ENCODE measurements around the gene DRAXIN.

Gene DRAXIN

DNA sequence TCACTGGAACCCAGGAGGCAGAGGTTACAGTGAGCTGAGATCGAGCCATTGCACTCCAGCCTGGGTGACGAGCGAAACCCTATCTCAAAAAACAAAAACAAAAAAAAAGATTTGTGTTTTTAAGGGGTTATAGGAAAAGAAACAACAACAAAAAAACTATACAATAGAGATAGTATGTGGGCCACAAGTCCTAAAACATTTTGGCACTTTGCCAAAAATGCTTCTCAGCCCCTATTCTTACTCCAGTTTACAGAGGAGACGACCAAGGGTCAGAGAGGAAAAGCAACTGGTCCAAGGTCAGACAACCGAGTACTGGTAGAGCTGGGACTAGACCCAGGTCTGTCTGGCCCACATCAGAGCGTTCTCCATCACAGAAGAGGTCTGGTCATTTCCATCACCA is 33.9 kb upstream of the DRAXIN start:
- no peak for DNase-seq

DNA sequence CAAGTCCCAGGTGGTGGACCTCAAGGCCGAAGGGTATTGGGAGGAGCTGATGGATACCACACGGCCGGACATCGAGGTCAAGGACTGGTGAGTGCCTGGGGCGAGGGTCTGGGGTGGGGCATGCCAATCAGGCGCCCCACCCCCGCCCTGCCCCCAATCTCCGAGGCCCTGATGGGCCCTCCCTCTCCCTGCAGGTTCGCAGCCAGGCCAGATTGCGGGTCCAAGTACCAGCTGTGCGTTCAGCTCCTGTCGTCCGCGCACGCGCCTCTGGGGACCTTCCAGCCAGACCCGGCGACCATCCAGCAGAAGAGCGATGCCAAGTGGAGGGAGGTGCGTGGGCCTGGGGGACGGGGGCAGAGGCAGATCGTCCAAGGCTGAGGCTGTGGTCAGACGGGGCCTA is 33.0 kb upstream of the DRAXIN start:
- DNase-seq: no peak

DNA sequence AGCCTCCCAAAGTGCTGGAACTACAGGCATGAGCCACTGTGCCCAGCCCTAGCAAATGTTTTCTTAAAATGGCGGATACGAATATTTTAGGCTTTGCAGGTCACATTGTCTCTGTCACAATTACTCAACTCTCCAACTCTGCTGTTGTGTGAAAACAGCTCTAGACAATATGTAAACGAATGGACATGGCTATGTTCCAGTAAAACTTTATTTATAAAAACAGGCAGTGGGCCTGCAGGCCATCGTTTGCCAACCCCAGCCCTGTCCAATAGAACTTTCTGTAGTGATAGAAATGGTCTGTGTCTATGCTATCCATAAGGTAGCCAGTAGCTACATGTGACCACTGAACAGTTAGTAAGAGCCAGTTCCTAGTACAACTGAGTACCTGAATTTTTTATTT is 31.8 kb upstream of the DRAXIN start:
- no peak for DNase-seq

DNA sequence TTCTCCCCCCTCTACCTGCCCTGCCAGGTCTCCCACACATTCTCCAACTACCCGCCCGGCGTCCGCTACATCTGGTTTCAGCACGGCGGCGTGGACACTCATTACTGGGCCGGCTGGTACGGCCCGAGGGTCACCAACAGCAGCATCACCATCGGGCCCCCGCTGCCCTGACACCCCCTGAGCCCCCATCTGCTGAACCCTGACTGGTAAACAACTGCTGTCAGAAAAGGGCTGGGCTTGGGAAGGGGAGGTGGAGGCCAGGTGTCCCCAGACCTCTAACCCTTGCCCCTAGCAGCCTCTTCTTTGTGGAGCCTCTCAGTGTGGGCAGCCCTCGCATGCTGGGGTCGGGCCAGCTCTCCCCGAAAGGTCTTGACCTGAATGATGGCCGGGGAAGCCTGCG is 30.4 kb upstream of the DRAXIN start:
- no peak for DNase-seq

DNA sequence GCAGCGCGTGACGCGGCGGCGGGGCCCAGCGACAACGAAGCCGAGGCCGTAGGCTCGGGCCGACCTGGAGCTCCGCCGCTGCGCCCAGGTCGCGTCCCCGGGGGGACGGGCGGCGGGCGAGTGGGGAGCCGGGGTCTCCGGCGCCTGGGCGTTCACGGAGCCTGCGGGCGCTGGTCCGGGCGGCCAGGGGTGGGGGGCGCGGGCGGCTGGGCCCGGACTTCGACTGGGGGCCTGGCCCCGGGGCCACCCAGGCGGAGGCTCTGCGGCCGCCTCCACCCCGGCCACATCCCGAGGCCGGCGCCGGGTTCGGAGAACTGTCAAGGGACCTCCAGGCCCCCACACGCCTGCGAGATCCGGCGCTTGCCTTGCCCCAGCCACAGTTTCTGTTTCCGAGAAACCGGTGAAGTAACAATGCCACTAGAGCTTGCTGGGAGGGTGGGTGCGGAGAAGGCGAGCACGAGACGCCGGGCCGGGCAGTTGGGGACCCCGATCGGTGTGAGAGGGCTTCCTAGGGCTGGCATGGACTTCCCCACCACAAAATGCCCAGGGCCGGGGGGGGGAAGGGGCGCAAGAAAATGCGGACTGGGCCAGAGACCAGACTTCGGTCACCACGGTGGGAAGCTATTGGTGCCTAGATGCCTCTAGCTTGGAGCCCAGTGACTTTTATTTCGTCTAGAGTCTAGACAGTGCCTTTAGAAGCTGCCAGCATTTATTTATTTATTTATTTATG is 27.0 kb upstream of the DRAXIN start:
- peak; percentile 77 for DNase-seq

DNA sequence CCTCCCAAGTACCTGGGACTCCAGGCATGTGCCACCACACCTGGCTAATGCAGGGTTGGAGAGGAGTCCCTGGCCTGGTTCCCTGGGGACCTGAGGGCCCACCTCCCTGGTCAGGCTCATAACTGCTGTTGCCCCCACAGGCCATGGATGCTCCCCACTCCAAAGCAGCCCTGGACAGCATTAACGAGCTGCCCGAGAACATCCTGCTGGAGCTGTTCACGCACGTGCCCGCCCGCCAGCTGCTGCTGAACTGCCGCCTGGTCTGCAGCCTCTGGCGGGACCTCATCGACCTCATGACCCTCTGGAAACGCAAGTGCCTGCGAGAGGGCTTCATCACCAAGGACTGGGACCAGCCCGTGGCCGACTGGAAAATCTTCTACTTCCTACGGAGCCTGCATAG is 23.0 kb upstream of the DRAXIN start:
- no peak for DNase-seq

DNA sequence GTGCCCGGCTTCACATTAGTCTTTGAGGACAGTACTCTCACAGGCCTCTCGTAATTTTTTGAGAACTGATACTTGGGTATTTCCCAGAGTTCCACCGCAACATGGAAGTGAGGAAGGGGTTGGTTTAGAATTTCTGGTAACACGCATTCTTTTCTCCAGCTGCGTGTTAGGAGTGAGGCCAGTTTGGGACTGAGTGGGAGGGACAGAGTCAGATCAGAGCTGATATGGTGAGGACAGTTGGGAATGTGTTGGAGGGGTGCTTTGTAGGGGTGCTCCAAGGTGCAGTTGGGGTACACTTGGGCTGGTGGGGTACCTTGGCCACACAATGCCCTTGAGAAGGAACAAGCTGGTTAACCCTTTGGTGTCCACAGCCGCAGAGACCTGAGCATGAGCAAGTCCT is 20.8 kb upstream of the DRAXIN start:
- DNase-seq: peak; percentile 53

DNA sequence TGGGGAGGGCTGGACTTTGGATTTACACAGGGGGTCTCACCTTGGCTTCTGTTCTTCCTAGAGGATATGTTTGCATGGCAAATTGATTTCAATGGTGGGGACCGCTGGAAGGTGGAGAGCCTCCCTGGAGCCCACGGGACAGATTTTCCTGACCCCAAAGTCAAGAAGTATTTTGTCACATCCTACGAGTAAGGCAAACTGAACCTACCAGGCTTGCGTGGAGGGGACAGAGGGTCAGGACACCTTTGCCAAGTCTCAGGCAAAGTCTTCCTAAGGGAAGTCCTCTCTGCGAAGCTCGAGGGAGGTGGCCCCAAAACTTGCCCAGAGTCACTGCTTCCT is 20.3 kb upstream of the DRAXIN start:
- DNase-seq: no peak

DNA sequence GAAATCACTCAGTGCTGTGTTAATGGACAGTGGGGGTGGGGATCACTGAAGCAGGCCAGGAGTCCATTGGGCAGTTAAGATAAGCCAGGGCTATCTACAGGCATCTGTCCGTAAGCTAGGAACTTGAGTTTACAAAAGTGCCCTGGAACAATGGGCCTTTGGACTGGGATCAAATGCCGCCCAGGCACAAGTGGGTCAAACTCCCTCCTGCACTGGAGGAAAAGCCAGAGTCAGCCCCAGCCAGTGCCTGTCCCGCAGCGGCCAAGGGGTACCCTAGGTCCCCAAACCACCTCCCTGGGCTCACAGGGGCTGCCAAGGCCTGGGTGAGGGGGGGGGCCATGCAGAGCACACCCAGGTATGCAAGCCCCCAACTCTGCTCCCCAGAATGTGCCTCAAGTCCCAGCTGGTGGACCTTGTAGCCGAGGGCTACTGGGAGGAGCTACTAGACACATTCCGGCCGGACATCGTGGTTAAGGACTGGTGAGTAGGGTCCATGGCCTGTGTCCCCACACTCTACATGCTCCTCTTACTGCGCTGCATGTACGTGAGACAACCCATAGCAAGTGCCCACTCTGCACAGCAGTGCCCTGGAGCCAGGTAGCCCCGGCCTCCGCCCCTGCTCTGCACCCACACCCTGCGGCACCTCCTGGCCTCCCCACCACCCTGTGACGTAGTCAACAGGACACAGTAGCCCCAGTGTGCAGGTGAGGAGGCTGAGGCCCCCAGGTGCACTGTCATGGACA is 19.8 kb upstream of the DRAXIN start:
- DNase-seq: no peak

DNA sequence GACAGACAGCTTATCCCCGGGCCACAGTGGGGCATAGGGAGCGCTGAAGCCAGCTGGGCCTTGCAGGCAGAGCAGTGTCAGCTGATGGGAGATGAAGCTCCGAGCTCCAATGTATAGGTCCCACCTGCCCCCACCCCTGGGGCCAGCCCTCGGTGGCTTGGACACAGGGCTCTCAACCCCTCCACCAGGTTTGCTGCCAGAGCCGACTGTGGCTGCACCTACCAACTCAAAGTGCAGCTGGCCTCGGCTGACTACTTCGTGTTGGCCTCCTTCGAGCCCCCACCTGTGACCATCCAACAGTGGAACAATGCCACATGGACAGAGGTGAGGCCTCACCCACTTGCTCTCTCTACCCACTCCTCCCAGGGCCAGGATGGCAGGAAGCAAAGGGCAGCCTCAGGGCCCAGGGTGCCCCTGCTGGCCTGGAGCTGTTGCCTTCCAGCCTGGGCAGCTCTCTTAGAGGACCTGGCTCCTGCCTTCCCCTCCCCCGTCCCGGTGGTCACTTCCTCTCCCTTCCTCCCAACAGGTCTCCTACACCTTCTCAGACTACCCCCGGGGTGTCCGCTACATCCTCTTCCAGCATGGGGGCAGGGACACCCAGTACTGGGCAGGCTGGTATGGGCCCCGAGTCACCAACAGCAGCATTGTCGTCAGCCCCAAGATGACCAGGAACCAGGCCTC is 18.3 kb upstream of the DRAXIN start:
- no peak for DNase-seq

DNA sequence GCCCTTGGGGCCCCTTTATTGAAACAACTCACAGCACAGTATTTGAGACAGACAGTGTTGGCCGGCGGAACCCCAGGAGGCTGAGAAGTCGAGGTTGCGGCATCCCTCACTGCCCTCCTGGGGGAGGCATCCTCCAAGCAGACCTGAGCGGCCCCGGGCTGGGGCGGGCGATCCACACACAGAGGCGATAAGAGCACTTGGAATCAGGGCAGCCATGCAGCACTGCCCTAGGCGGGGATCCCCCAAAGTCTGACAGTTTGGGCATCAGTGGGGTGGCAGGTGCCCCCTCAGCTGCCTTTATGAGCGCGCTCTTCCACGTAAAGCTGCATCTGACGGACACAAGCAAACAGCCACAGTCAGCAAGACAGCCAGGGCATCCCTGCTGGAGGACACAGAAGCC is 17.0 kb upstream of the DRAXIN start:
- no peak for DNase-seq

DNA sequence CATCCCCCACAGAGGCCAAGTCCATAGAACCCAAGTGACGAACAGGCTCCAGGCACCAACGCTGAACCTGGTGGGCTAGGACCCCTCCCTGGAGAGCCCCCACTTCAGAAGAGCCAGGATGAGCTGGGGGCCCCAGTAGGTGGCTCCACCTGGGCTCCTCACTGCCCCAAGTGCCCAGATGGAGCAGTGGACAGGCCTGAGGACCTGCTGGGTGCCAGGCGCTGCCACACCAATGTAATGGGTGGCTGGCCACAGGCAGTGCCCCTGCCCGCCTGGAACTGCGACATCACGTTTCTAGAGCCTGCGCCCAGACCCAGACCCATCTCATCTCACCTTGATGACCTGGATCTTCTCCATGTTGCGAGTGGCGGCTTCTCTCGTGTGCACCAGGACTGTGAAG is 16.2 kb upstream of the DRAXIN start:
- no peak for DNase-seq

DNA sequence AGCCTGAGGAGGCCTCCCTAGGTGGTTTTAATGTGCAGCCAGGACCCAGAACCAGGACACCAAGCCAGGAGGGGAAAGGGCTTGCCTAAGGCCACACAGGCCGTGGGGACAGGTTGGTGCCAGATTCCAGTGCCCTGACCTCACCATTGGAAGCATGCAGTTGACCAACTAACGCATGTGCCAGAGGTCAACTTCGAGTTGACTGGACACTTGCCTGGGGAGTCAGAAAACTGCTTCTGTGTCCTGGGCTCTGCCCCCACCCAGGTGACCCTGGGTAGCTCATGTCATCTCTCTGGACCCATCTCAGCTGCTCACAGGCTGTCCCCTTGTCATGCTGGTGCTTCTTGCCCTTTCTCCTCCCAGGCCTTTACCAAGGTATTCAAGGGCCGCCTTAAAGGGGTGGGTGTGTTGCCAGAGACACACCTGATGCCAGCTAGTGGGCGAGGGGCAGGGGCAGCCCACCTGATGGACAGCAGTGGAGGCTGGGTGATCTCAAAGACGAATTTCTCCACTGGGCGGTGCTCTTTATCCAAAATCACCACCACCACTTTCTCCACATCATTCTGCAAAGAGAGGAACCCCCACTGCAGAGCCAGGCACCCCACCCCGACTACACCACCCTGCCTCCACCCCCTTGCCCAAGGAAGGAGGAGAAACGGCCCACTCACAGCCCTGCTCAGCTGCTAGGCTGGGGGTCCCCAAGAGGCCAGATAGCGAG is 15.0 kb upstream of the DRAXIN start:
- DNase-seq: no peak

DNA sequence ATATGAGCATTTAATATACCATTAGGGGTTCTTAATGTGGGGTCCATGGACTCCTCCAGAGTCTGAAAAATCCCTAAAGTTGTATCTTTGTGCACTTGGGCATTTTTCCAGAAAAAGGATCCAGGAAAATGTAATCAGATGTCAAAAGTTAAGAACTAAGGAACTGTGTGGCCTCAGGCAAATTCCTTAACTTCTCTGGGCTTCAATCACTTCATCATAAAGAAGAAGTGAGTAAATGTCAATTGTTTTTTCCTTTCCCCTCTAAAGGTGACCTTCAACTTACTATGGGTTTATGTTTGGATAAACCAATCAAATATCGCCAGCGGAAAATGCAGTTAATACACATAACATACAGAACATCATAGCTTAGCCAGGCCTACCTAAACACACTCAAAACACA is 13.1 kb upstream of the DRAXIN start:
- DNase-seq: no peak

DNA sequence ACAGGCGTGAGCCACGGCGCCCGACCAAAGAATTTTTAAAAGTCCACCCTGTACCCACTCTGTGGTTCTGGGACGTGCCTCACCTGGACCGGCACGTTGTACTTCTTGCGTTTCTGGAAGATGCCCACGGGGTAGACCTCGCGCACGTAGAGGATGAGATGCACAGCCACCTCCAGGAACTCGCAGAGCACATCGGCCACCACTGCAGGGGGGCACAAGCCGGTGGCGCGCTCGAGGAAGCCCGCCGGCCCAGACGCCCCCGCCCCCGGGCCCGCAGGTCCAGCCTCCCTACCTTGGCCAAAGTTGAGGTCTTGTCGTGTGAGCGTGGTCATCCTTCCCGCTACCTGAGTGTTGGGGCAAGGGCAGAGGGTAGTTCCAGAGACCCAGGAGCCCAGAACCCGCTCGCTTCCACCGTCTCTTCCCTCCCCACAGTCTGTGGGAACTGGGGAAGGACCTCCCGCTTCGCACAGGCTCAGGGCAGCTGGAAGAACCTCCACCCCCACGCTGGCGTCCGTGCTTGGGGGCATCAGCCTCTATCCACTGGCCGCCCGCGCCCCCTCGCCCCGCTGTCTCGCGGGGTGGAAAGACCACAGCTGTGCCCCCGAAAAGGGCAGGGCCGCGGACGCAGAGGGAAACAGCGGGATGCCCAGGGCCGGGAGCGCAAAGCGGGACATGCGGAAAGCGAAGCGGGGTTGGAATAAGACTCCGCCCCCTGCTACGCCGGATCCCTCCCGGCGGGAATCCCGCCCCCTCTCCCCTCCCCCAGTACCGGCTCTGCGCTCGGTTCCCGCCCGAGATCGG is 11.0 kb upstream of the DRAXIN start:
- DNase-seq: no peak

DNA sequence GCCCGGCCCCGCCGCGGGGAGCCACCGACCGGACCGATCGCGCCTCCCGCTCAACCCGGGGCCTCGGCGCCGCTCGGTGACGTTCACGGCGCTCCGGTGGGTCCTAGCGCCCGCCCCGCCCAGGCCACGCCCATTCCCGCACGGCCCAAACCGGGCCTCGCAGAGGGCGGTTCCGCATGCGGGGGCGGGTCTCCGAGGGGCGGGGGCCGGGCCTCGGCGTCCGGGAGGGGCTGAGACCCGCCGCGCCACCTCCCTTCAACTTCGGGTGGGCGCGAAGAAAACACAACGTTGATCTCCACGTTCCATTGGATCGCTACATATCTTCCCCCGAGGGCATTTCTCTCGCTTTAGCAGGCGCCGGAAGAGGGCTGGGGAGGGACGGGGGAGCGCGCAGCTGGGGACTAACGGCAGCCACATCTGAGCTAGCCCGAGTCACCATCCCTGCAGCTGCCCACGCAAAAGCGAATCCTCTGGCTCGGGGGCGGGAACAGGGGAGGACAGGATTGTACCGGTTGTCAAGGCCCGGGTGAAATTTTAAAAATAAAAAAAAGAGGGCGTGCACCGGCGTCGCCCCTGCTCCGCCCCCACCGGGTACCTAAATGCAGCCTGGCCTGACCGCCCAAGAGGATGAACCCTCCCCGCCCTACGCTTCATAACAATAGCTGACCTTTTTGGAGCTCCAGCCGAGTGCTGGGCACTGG is 10.3 kb upstream of the DRAXIN start, which contains the start of gene MAD2L2:
Gene MAD2L2, minus strand, starts transcription at position 78 of the 701 bp plus-strand sequence. CDS start 547 bp downstream, outside the sequence.
- DNase-seq: peak; percentile 84

DNA sequence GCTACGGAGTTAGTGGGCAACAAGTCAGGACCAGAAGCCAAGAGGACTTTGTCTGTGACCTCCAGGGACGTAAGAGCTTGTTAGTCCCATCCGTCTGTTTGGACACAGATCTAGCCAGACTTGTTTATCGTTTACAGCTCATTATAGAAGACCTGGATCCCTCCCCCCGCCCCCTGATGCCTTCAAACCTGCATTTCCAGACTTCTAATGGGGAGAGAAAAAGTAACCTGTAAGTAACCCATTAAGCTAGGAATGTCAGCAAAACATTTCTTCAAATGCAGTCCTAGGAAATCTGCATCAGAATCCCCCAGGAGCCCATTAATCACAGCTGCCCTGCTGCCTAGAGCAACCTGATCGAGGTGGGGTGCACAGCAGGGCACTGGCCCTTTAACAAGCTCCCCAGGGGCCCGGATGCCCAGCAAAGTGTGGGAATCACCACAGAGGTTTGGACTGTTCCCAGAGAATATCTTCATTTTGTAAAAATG is 9.2 kb upstream of the DRAXIN start:
- DNase-seq: no peak

DNA sequence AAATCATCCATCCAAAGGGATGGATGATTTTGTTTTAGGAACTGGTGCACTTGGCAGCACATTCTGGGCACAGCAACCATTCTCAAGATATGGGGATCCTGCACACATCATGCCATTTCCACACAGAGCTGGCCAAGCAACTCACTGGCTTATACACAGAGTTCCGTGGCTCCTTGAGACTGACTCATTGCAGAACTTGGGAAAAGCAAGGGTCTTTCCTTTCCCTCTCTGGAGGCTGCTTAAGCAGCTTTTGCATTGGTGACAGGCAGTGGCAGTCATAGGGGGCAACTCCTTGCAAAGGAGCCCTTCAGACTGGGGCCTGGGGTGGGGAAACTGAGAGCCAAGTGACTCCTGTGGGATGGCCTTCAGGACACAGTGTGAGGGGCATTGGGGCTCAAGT is 8.7 kb upstream of the DRAXIN start:
- DNase-seq: no peak

DNA sequence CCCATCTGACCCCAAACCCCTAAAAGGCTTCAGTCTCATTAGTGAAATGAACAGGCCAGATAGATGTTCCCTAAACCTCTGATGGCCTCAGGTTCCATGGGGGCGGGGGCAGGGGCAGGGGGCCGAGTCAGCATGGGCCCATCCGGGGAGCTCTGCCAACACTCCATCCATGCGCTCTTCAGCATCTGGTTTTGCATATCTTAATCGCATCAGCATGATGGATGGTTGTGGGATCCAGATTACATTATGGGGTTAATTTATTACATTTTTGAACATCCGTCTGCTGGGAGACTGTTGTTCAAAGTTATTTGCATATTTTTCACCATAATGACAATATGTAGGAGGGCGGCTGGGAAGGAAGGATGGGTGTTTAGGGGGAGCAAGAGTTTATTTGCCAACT is 7.4 kb upstream of the DRAXIN start:
- DNase-seq: no peak

DNA sequence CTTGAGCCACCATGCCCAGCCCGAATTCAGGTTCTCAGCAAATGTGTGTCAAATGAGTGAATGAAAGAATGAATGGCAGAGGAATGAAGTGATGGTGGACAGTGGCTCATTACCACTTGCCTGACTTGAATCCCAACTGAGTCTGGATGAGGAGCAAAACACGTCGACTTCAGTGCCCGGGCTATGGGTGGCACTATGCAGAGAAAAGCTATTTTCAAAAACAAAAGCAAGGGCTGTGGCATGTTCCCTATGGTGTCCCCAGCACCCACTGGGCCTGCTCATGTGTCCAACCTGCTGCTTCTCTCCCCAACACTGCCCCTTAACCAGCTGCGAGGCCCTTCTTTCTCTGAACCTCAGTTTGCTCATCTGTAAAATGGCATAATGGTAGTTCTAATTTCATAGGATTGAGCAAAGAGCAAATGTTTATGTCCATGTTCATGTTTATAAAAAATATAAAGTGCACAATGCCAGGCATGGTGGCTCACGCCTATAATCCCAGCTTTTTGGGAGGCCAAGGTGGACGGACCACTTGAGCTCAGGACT is 6.2 kb upstream of the DRAXIN start:
- DNase-seq: no peak

DNA sequence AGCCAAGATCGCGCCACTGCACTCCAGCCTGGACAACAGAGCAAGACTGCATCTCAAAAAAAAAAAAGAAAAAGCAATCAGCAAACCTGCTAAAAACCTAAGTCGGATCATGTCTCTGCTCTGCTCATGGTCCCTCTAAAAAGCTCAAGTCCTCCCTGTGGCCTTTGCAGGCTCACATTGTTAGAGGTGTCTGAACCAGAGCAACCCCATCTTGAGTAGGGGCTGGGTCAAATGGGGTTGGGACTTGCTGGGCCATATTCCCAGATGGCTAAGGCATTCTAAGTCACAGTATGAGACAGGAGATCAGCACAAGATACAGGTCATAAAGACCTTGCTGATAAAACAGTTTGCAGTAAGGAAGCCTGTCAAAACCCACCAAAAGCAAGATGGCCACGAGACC is 3.0 kb upstream of the DRAXIN start:
- DNase-seq: no peak

Measured in inflammatory macrophage treated with lipopolysaccharide for 4 hours (primary cell).